BE2C (cell line): ENCODE data around the gene WWOX.

Experiments used
- DNase-seq: peaks from one replicate; pipeline ENCODE4 v3.0.0-alpha.2; 2020
- H3K27me3 ChIP-seq: fragments of 250-450 bp; sonication (Bioruptor Pico); 2 replicates; pipeline ENCODE4 v1.5.1; 2020; ENCODE audit warnings: mild to moderate bottlenecking
- H3K36me3 ChIP-seq: fragments of 250-450 bp; sonication (Bioruptor Pico); 2 replicates; pipeline ENCODE4 v1.5.1; 2020; ENCODE audit warnings: mild to moderate bottlenecking
- H3K4me1 ChIP-seq: fragments of 250-450 bp; sonication (Bioruptor Pico); 2 replicates; pipeline ENCODE4 v1.5.1; 2020
- H3K4me3 ChIP-seq: 2 replicates; pipeline ENCODE4 v1.5.1; 2011; ENCODE audit warnings: low read depth, low read length
- H3K9me3 ChIP-seq: fragments of 250-450 bp; sonication (Bioruptor Pico); 2 replicates; pipeline ENCODE4 v1.5.1; 2020
- CTCF ChIP-seq: IDR thresholded peaks from 2 replicates; pipeline ENCODE4 v1.5.1; 2012; ENCODE audit warnings: mild to moderate bottlenecking, low read depth, low read length

Gene WWOX

DNA sequence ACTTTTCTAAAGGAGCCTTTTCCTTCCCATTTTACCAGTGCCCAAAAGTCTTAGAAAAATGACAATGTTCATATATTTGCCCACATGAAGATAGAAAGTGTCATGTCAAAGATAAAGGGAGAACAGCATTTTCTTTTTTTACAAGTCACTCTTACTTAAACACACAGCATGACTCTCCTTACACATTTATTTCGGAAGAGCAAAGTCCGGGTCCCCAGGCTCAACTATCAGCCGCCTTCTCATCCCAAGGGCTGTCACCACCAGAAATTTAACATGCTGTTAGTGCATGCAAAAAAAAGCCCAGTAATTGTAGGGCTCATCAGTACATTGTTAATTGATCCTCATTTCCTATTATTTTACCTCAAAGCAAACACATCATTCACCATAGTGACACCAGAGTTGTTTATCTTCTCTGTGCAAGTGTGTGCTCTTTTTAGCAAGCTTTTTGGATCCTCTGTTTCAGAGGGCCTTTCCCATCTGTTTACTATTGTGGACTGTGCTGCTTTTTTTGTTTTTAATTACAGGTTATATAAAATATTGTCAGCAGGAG is 560.3 kb downstream of the WWOX start:
- Histone ChIP-seq H3K9me3 (no peaks in the 10 kb centered on the region), H3K27me3 (no peaks in the 10 kb centered on the region)

GRCh38 chr16:78660795-78661194 is 561.3 kb downstream of the WWOX start:
- H3K4me1 ChIP-seq: no peaks in the 10 kb centered on the region
- no peaks in the 10 kb centered on the region for H3K27me3 ChIP-seq
- no peak for TF ChIP-seq CTCF
- H3K36me3 ChIP-seq: no peaks in the 10 kb centered on the region
- H3K4me3 ChIP-seq: no peak overlapping the region
- DNase-seq: no peak
- no peaks in the 10 kb centered on the region for H3K9me3 ChIP-seq

More for the DNA sequence above, 560.3 kb downstream of the WWOX start:
- DNase-seq: no peak
- Histone ChIP-seq H3K36me3 (no peaks in the 10 kb centered on the region), H3K4me3 (no peak overlapping the region), H3K4me1 (no peaks in the 10 kb centered on the region)
- no peak for TF ChIP-seq CTCF

GRCh38 chr16:78663690-78664089 is 564.2 kb downstream of the WWOX start:
- no peaks in the 10 kb centered on the region for H3K4me1 ChIP-seq
- no peak for DNase-seq
- H3K27me3 ChIP-seq: no peaks in the 10 kb centered on the region
- H3K36me3 ChIP-seq: no peaks in the 10 kb centered on the region
- no peak for TF ChIP-seq CTCF
- no peaks in the 10 kb centered on the region for H3K9me3 ChIP-seq
- no peak overlapping the region for H3K4me3 ChIP-seq

GRCh38 chr16:78664811-78665772 is 565.6 kb downstream of the WWOX start:
- no peaks in the 10 kb centered on the region for H3K27me3 ChIP-seq
- no peaks in the 10 kb centered on the region for H3K36me3 ChIP-seq
- H3K4me1 ChIP-seq: no peaks in the 10 kb centered on the region
- no peaks in the 10 kb centered on the region for H3K9me3 ChIP-seq
- no peak for TF ChIP-seq CTCF
- no peak overlapping the region for H3K4me3 ChIP-seq
- no peak for DNase-seq

DNA sequence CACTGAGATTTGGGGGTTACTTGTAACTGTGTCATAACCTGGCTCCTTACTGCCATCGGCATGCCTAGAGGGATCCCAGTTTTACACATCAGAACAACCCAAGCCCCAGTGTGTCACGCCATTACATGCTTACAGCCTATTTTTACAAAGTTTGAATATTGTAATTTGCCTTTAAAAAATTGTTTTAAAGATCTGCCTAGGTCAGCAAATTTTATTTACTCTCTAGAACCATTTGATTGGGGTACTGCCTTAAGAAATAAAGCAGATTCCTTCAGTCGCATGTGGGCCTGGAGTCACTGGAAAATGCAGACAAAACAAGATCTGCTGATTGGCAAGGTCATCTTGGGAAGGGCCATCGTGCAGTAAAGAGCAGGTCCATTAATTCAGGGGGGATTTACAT is 566.9 kb downstream of the WWOX start:
- Histone ChIP-seq H3K27me3 (no peaks in the 10 kb centered on the region), H3K9me3 (no peaks in the 10 kb centered on the region; the same call in 1 of the 2 replicates), H3K36me3 (no peaks in the 10 kb centered on the region), H3K4me3 (no peak overlapping the region), H3K4me1 (no peaks in the 10 kb centered on the region)
- TF ChIP-seq CTCF: no peak
- no peak for DNase-seq

GRCh38 chr16:78667675-78668074 is 568.2 kb downstream of the WWOX start:
- DNase-seq: no peak
- Histone ChIP-seq H3K4me3 (no peak overlapping the region), H3K9me3 (peaks cover 2% of the 10 kb centered on the region; the same call in 1 of the 2 replicates), H3K27me3 (no peaks in the 10 kb centered on the region), H3K36me3 (no peaks in the 10 kb centered on the region), H3K4me1 (no peaks in the 10 kb centered on the region)
- no peak for TF ChIP-seq CTCF
